Measurements from ENCODE around the gene FANK1.

GRCh38 chr10:126042906-126043305 is 146.5 kb downstream of the FANK1 start:
- TF ChIP-seq POLR2A (IDR thresholded peaks at IDR 0.05; ENCODE audit: low read depth, low read length): no peak
- TF ChIP-seq TAF1 (IDR thresholded peaks at IDR 0.05; ENCODE audit: borderline replicate concordance, low read depth, low read length): no peak
- no peak for TF ChIP-seq POLR2AphosphoS5 (IDR thresholded peaks at IDR 0.05; ENCODE audit: low read depth, low read length)
